NT2/D1 (cell line): ENCODE data around the gene SRMS.

Experiments
- DNase-seq: peaks from one replicate; pipeline ENCODE4 v3.0.0-alpha.2; 2011; ENCODE audit warnings: low read depth, low spot score
- H3K27me3 ChIP-seq: 2 replicates; pipeline ENCODE4 v1.6.0; 2011; ENCODE audit warnings: mild to moderate bottlenecking; ENCODE audit not compliant: insufficient read length, insufficient read depth
- H3K36me3 ChIP-seq: 2 replicates; pipeline ENCODE4 v1.6.1; 2011; ENCODE audit warnings: mild to moderate bottlenecking, low read length, mixed read lengths; ENCODE audit not compliant: insufficient read depth, insufficient read length
- H3K4me1 ChIP-seq: 2 replicates; pipeline ENCODE4 v1.5.1; 2011; ENCODE audit not compliant: insufficient read depth, insufficient read length
- H3K4me3 ChIP-seq: 2 replicates; pipeline ENCODE4 v1.5.1; 2011; ENCODE audit warnings: low read depth; ENCODE audit not compliant: insufficient read length
- H3K9ac ChIP-seq: 2 replicates; pipeline ENCODE4 v1.6.0; 2011; ENCODE audit warnings: low read depth; ENCODE audit not compliant: insufficient read length
- H3K9me3 ChIP-seq: 2 replicates; pipeline ENCODE4 v1.5.1; 2011; ENCODE audit warnings: mild to moderate bottlenecking, low read length; ENCODE audit not compliant: insufficient read depth
- SUZ12 ChIP-seq: IDR thresholded peaks from 2 replicates; pipeline ENCODE4 v1.6.1; 2011; ENCODE audit not compliant: insufficient read length, insufficient read depth; ENCODE audit errors: extremely low read depth
- YY1 ChIP-seq: IDR thresholded peaks from 2 replicates; pipeline ENCODE4 v1.6.1; 2011; ENCODE audit not compliant: insufficient read length, insufficient read depth
- ZNF274 ChIP-seq: IDR thresholded peaks from 2 replicates; pipeline ENCODE4 v1.6.1; 2011; ENCODE audit warnings: mild to moderate bottlenecking, low read depth, low read length

Gene SRMS

DNA sequence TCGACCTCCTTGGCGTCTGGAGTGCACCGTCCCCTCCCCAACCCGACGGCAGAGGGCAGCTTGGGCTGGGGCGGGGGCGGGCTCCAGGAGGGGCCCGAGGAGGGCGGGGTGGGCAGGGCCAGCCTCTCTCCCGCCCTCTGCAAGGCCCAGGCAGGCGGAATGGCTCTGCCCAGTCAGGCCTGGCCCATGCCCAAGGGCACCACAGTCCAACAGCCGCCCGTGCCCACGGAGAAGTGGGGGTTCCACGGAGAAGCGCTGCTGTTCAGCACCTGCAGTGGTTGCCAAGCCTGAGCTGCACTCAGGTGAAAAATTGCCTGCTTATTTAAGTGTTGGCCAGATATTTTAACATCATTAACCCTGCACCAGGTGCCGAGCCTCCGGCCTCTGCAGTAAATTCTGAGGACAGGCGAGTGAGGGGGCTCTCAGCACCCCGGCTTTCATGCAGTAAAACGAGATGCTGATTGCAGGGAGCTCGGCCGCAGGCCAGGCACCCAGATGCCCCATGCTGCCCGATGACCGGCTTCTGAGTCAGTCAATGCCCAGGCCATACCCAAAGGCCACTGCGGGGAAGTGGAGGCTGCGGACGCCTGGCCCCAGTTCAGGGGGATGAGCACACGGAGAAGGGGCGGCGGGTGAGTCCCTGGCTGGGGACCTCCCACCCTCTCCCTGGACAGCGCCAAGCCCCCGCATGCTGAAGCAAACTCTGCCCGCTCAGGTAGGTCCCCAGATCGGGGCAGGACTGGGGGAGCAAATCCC, at the start of gene SRMS:
Gene SRMS (minus strand): TSS at position 25 of the 756 bp plus-strand sequence. CDS start 286 bp downstream, outside the sequence.
- no peak for DNase-seq
- TF ChIP-seq ZNF274 (no peak), SUZ12 (no peak), YY1 (no peak)
- Histone ChIP-seq H3K36me3 (no peaks in the 10 kb centered on the region), H3K4me3 (no peak within 1 kb of the TSS), H3K9me3 (no peaks in the 10 kb centered on the region), H3K4me1 (peaks cover 55% of the 10 kb centered on the region), H3K9ac (peak within 1 kb of the TSS; percentile 62), H3K27me3 (no peaks in the 10 kb centered on the region)

- H3K36me3 ChIP-seq: peaks cover 75% of the 10 kb centered on the region
- no peak for TF ChIP-seq ZNF274
- TF ChIP-seq SUZ12: no peak
- no peak for TF ChIP-seq YY1
- H3K9me3 ChIP-seq: no peaks in the 10 kb centered on the region
- no peak overlapping the region for H3K4me3 ChIP-seq
- no peak for DNase-seq
- no peaks in the 10 kb centered on the region for H3K27me3 ChIP-seq
- no peak overlapping the region for H3K9ac ChIP-seq
- peaks cover 9% of the 10 kb centered on the region for H3K4me1 ChIP-seq
Observed at GRCh38 chr20:63596423-63596822, 48.9 kb upstream of the SRMS start.

DNA sequence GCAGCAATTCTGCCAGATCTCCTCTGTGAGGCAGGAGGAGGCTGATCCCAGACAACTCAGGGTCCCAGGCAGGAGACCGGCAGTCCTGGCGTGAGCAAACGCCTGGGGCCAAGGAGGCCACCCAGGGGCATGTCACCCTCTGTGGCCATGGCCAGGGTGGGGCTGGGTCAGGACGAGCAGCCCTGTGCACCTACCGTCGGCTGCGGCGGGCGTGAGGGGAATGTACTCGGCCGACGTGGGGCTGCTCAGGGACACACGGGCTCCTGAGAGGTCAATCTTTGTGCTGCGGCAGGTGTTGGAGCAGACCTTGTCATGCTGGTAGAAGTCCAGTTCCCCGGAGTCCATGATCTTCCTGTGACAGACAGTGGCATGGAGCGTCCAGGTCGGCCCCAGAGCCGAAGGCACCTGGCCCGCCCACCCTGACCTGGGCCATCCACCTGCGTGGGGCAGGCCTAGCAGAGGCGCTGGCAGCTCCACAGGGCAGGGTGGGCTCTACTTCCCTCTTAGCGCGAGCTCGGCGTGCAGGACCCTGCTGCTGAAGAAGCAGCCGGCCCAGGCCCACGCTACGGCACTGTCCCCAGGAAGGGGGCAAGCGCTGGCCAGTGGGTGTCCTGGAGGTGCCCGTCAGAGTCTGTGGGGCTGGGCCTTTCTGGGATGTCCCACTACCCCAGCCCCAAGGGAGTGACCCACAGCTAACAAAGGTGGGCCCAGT, 48.0 kb upstream of the SRMS start:
- H3K9ac ChIP-seq: no peak overlapping the region
- H3K4me3 ChIP-seq: no peak overlapping the region
- no peaks in the 10 kb centered on the region for H3K9me3 ChIP-seq
- TF ChIP-seq YY1 (no peak), ZNF274 (no peak), SUZ12 (no peak)
- DNase-seq: no peak
- H3K36me3 ChIP-seq: peaks cover 73% of the 10 kb centered on the region
- H3K27me3 ChIP-seq: no peaks in the 10 kb centered on the region
- H3K4me1 ChIP-seq: peaks cover 9% of the 10 kb centered on the region

GRCh38 chr20:63594043-63594561, 46.6 kb upstream of the SRMS start:
- Histone ChIP-seq H3K9me3 (no peaks in the 10 kb centered on the region), H3K9ac (no peak overlapping the region), H3K4me3 (no peak overlapping the region), H3K36me3 (peaks cover 81% of the 10 kb centered on the region), H3K4me1 (peaks cover 9% of the 10 kb centered on the region), H3K27me3 (no peaks in the 10 kb centered on the region)
- no peak for DNase-seq
- TF ChIP-seq ZNF274 (no peak), YY1 (no peak), SUZ12 (no peak)

DNA sequence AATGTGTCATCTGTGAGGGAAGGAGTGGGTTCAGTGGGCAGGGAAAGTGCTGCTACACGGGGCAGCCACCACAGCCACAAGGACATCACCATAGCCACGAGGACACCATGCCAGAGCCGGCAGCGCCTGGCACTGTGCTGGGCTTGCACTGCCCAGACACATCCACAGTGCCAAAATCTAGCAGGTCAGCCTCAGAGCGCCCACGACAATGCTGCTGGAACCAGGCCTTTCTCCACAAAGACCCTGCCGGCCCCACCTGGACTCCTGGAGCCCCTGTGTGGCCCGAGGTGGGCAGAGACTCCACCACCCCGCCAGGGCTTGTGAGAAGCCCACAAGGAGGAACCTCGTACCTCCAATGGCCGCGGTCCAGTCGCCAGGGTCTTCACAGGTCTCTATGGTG, 45.1 kb upstream of the SRMS start:
- no peaks in the 10 kb centered on the region for H3K27me3 ChIP-seq
- H3K9me3 ChIP-seq: no peaks in the 10 kb centered on the region
- no peak for DNase-seq
- TF ChIP-seq YY1 (no peak), SUZ12 (no peak), ZNF274 (no peak)
- H3K4me1 ChIP-seq: peaks cover 12% of the 10 kb centered on the region
- no peak overlapping the region for H3K9ac ChIP-seq
- H3K4me3 ChIP-seq: no peak overlapping the region
- H3K36me3 ChIP-seq: peaks cover 75% of the 10 kb centered on the region

- H3K9me3 ChIP-seq: no peaks in the 10 kb centered on the region
- TF ChIP-seq ZNF274 (no peak), YY1 (no peak), SUZ12 (no peak)
- H3K27me3 ChIP-seq: no peaks in the 10 kb centered on the region
- peak overlapping the region; percentile 3 for H3K9ac ChIP-seq
- no peak overlapping the region for H3K4me3 ChIP-seq
- peaks cover 18% of the 10 kb centered on the region for H3K4me1 ChIP-seq
- DNase-seq: no peak
- peaks cover 72% of the 10 kb centered on the region for H3K36me3 ChIP-seq
Observed at GRCh38 chr20:63591786-63592355, 44.3 kb upstream of the SRMS start.

- peaks cover 70% of the 10 kb centered on the region for H3K36me3 ChIP-seq
Observed at GRCh38 chr20:63591147-63591533, 43.6 kb upstream of the SRMS start.

More at GRCh38 chr20:63591147-63591533, 43.6 kb upstream of the SRMS start:
- no peak for DNase-seq
- Histone ChIP-seq H3K9me3 (no peaks in the 10 kb centered on the region), H3K9ac (no peak overlapping the region), H3K27me3 (no peaks in the 10 kb centered on the region), H3K4me3 (no peak overlapping the region), H3K4me1 (peaks cover 21% of the 10 kb centered on the region)
- TF ChIP-seq YY1 (no peak), SUZ12 (no peak), ZNF274 (no peak)
